Neural progenitor cell (in vitro differentiated cells): ENCODE data around the gene MBOAT7.

ENCODE experiments used
- CTCF ChIP-seq: fragments of 200-600 bp; sonication (generic); IDR thresholded peaks from 2 replicates; pipeline ENCODE4 v1.5.1; 2017; ENCODE audit warnings: antibody characterized with exemption, mild to moderate bottlenecking
- EZH2 ChIP-seq: fragments of 200-600 bp; sonication (generic); IDR thresholded peaks from 2 replicates; pipeline ENCODE4 v1.6.1; 2017; ENCODE audit warnings: antibody characterized with exemption, mild to moderate bottlenecking, moderate library complexity
- EZH2phosphoT487 ChIP-seq: fragments of 200-600 bp; sonication (generic); IDR thresholded peaks from 2 replicates; pipeline ENCODE4 v1.6.1; 2017; ENCODE audit warnings: antibody characterized with exemption

GRCh38 chr19:54207983-54208783, 18.8 kb upstream of the MBOAT7 start:
- no peak for TF ChIP-seq CTCF
- no peak for TF ChIP-seq EZH2
- no peak for TF ChIP-seq EZH2phosphoT487
